ENCODE data around the gene ONECUT1.

GRCh38 chr15:52788099-52788986 lies 1.8 kb downstream of the ONECUT1 start:
- TF ChIP-seq CTCF (conservative IDR thresholded peaks at IDR 0.05; ENCODE audit: low read length) (no peak), EZH2phosphoT487 (IDR thresholded peaks at IDR 0.05; ENCODE audit: borderline replicate concordance) (no peak)

All from Loucy (cell line).